Caco-2 (cell line): ENCODE results near the gene VWA5B1. TPM values are rescaled to one million over a fixed set of nuclear protein-coding genes. Genes with fewer than 3 reads are reported as not detected.
A peak's percentile ranks its signal among the peaks of the same experiment; 100 is the strongest.

ENCODE experiments used
- BruUV-seq: library from RNA; stranded (reverse); fragments of 400-500 nt; replicated peaks from 2 replicates; lab custom pipeline; 2021; lab: Mats Ljungman, UMichigan
- CTCF ChIA-PET: fragments of 300-600 bp; sonication (Branson Sonifier 250); formaldehyde crosslinking; loops from one replicate; lab custom pipeline; 2022; ENCODE audit warnings: antibody characterized with exemption; lab: Charles Lee
- POLR2A ChIA-PET: fragments of 300-600 bp; sonication (Branson Sonifier 250); formaldehyde crosslinking; loops from one replicate; lab custom pipeline; 2022; ENCODE audit warnings: antibody characterized with exemption; lab: Charles Lee
- DNase-seq, 2 experiments: peaks; one replicate each; pipeline versions ENCODE4 v3.0.0 to v3.0.0-alpha.2; 2020 to 2022
- H3K27me3 ChIP-seq: replicated peaks from 2 replicates; pipeline ENCODE4 v1.6.0; 2011; ENCODE audit warnings: low read length; ENCODE audit not compliant: control insufficient read depth, insufficient read depth
- H3K36me3 ChIP-seq: 2 replicates; pipeline ENCODE4 v1.5.1; 2011; ENCODE audit warnings: low read length; ENCODE audit not compliant: control insufficient read depth, insufficient read depth
- H3K4me1 ChIP-seq: fragments of 250-450 bp; sonication (Bioruptor Pico); 2 replicates; pipeline ENCODE4 v1.5.1; 2020; ENCODE audit warnings: mild to moderate bottlenecking
- H3K4me3 ChIP-seq: 2 replicates; pipeline ENCODE4 v1.5.1; 2011; ENCODE audit warnings: low read depth, mild to moderate bottlenecking, control low read depth, low read length
- H3K9me3 ChIP-seq: fragments of 250-450 bp; sonication (Bioruptor Pico); 2 replicates; pipeline ENCODE4 v1.5.1; 2020; ENCODE audit warnings: mild to moderate bottlenecking, moderate library complexity
- H3K27ac Mint-ChIP-seq: one replicate; pipeline ENCODE4 v1.8.0; 2022; ENCODE audit warnings: mixed read lengths; ENCODE audit not compliant: unreplicated experiment
- H3K27me3 Mint-ChIP-seq: one replicate; pipeline ENCODE4 v1.8.0; 2022; ENCODE audit warnings: mixed read lengths; ENCODE audit not compliant: insufficient read depth, unreplicated experiment
- H3K36me3 Mint-ChIP-seq: one replicate; pipeline ENCODE4 v1.8.0; 2022; ENCODE audit warnings: mild to moderate bottlenecking, mixed read lengths; ENCODE audit not compliant: insufficient read depth, unreplicated experiment
- H3K4me1 Mint-ChIP-seq: one replicate; pipeline ENCODE4 v1.8.0; 2022; ENCODE audit warnings: low read depth, mixed read lengths; ENCODE audit not compliant: unreplicated experiment
- H3K4me3 Mint-ChIP-seq: one replicate; pipeline ENCODE4 v1.8.0; 2022; ENCODE audit warnings: mild to moderate bottlenecking, moderate library complexity, mixed read lengths; ENCODE audit not compliant: unreplicated experiment
- H3K9me3 Mint-ChIP-seq: one replicate; pipeline ENCODE4 v1.8.0; 2022; ENCODE audit warnings: mixed read lengths; ENCODE audit not compliant: unreplicated experiment
- CTCF ChIP-seq, 2 experiments: fragments of 200-600 bp in 1 of 2; IDR thresholded peaks; 1 replicate in 1 of 2; 2 replicates in 1 of 2; pipeline versions ENCODE4 v1.5.1 to v1.8.0; 2011 to 2022; ENCODE audit warnings: antibody characterized with exemption in 1 of 2, control low read depth in 1 of 2, inconsistent platforms in 1 of 2, low read depth in 1 of 2, low read length in 1 of 2, mild to moderate bottlenecking in 1 of 2, moderate library complexity in 1 of 2; ENCODE audit not compliant: insufficient read depth in 1 of 2, severe bottlenecking in 1 of 2, unreplicated experiment in 1 of 2
- intact Hi-C: fragments of 100-400 bp; cut with micrococcal nuclease; formaldehyde crosslinking; loops from one replicate; pipeline ENCODE4 v1.10.0; 2022; ENCODE audit not compliant: unreplicated experiment
- total RNA-seq: library from RNA; stranded (reverse); gene quantifications from 2 replicates; pipeline ENCODE4 v1.2.3, GENCODE V29; 2022

Gene VWA5B1
- total RNA-seq, 1 experiment from 2014 or later = not detected

- H3K36me3 ChIP-seq = no peaks in the 10 kb centered on the region
- TF ChIP-seq CTCF (IDR thresholded peaks at IDR 0.05; ENCODE audit: insufficient read depth in 1 of 2, low read depth in 1 of 2, low read length in 1 of 2, severe bottlenecking in 1 of 2, unreplicated experiment in 1 of 2) = no peak
- Mint-ChIP-seq H3K27ac (no peak overlapping the region), H3K36me3 (no peaks in the 10 kb centered on the region), H3K27me3 (peaks cover 9% of the 10 kb centered on the region), H3K9me3 (no peaks in the 10 kb centered on the region), H3K4me1 (no peaks in the 10 kb centered on the region), H3K4me3 (no peak overlapping the region)
- no peak overlapping the region for H3K4me3 ChIP-seq
- ChIA-PET POLR2A (no interaction called here), CTCF (no interaction called here)
- no TSS peak for BruUV-seq
- no peaks in the 10 kb centered on the region for H3K4me1 ChIP-seq
- intact Hi-C loops = no loop called here
- DNase-seq = no peak
- no peaks in the 10 kb centered on the region for H3K27me3 ChIP-seq
- no peaks in the 10 kb centered on the region for H3K9me3 ChIP-seq
Measured at GRCh38 chr1:20401405-20402010, 110.8 kb downstream of the VWA5B1 start.

- Mint-ChIP-seq H3K27me3 (peaks cover 9% of the 10 kb centered on the region), H3K36me3 (no peaks in the 10 kb centered on the region), H3K27ac (no peak overlapping the region), H3K4me3 (no peak overlapping the region), H3K4me1 (no peaks in the 10 kb centered on the region), H3K9me3 (no peaks in the 10 kb centered on the region)
- Histone ChIP-seq H3K27me3 (no peaks in the 10 kb centered on the region), H3K4me1 (no peaks in the 10 kb centered on the region), H3K9me3 (no peaks in the 10 kb centered on the region), H3K4me3 (no peak overlapping the region), H3K36me3 (no peaks in the 10 kb centered on the region)
- DNase-seq = peak in 1 of 2 experiments; percentile 13
- no TSS peak for BruUV-seq
- no peak for TF ChIP-seq CTCF (IDR thresholded peaks at IDR 0.05; ENCODE audit: insufficient read depth in 1 of 2, low read depth in 1 of 2, low read length in 1 of 2, severe bottlenecking in 1 of 2, unreplicated experiment in 1 of 2)
- intact Hi-C loops = no loop called here
- POLR2A ChIA-PET = no interaction called here
- CTCF ChIA-PET = no interaction called here
Measured at GRCh38 chr1:20402585-20403422, 112.1 kb downstream of the VWA5B1 start.

- no peak overlapping the region for H3K4me3 Mint-ChIP-seq
Measured at GRCh38 chr1:20403423-20404145, 112.9 kb downstream of the VWA5B1 start.

More at GRCh38 chr1:20403423-20404145, 112.9 kb downstream of the VWA5B1 start:
- no peaks in the 10 kb centered on the region for H3K27me3 ChIP-seq
- DNase-seq = no peak
- POLR2A ChIA-PET = no interaction called here
- Mint-ChIP-seq H3K27me3 (peaks cover 6% of the 10 kb centered on the region), H3K9me3 (no peaks in the 10 kb centered on the region), H3K4me1 (no peaks in the 10 kb centered on the region), H3K36me3 (no peaks in the 10 kb centered on the region), H3K27ac (no peak overlapping the region)
- no peak overlapping the region for H3K4me3 ChIP-seq
- BruUV-seq = no TSS peak
- CTCF ChIA-PET = no interaction called here
- H3K36me3 ChIP-seq = no peaks in the 10 kb centered on the region
- intact Hi-C loops = no loop called here
- H3K9me3 ChIP-seq = no peaks in the 10 kb centered on the region
- H3K4me1 ChIP-seq = no peaks in the 10 kb centered on the region
- TF ChIP-seq CTCF (IDR thresholded peaks at IDR 0.05; ENCODE audit: insufficient read depth in 1 of 2, low read depth in 1 of 2, low read length in 1 of 2, severe bottlenecking in 1 of 2, unreplicated experiment in 1 of 2) = no peak
